ENCODE results near the gene BAD. TPM values are rescaled to one million over a fixed set of nuclear protein-coding genes. Genes with fewer than 3 reads are reported as not detected.
A peak's percentile ranks its signal among the peaks of the same experiment; 100 is the strongest.

Gene BAD
- total RNA-seq, 2 donors from 2014 or later, result 120 to 122 TPM

GRCh38 chr11:64298966-64299846, 14.7 kb upstream of the BAD start:
- TF ChIP-seq, protein P1, sequence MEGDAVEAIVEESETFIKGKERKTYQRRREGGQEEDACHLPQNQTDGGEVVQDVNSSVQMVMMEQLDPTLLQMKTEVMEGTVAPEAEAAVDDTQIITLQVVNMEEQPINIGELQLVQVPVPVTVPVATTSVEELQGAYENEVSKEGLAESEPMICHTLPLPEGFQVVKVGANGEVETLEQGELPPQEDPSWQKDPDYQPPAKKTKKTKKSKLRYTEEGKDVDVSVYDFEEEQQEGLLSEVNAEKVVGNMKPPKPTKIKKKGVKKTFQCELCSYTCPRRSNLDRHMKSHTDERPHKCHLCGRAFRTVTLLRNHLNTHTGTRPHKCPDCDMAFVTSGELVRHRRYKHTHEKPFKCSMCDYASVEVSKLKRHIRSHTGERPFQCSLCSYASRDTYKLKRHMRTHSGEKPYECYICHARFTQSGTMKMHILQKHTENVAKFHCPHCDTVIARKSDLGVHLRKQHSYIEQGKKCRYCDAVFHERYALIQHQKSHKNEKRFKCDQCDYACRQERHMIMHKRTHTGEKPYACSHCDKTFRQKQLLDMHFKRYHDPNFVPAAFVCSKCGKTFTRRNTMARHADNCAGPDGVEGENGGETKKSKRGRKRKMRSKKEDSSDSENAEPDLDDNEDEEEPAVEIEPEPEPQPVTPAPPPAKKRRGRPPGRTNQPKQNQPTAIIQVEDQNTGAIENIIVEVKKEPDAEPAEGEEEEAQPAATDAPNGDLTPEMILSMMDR (IDR thresholded peaks at IDR 0.05), result peak in 1 of 2 donors; percentile 43
- Histone ChIP-seq H3K27me3 (peaks cover 15 to 16% of the 10 kb centered on the region in 2 donors), H3K36me3 (no peaks in the 10 kb centered on the region), H3K4me1 (peaks cover 0 to 28% of the 10 kb centered on the region in 2 donors), H3K9me3 (no peaks in the 10 kb centered on the region), H3K4me3 (peak overlapping the region; percentile 22 to 56), H3K27ac (peak overlapping the region; percentile 38 to 69)
- no peak for DNase-seq (ENCODE audit: low spot score)

DNA sequence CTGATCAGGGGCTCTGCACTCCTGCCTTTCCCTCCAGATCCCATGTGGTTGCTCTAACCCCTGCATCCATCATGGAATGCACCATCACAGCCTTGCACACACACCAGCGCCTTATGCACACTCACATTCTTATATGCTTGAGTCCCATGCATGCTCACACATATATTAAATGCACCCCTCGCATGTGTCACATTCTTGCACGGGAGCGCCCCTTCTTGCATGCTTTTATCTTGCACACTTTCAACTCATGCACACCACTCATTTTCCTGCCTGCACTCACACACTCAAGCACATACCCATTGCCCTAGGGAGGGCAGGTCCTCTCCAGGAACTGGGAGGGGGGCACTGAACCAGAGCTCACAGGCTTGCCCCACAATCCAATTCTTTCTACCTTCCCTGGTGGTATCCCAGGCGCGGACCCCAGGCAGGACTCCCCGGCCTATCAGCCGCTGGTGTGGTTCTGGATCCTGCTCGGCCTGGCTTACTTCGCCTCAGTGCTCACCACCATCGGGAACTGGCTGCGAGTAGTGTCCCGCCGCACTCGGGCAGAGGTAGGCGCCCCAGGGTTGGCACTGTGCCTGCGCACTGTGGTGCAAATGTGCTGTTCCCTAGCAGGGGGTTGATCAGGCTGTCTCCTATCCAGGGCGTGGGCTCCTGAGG, 13.4 kb upstream of the BAD start:
- Histone ChIP-seq H3K9me3 (no peaks in the 10 kb centered on the region), H3K27me3 (peaks cover 15 to 20% of the 10 kb centered on the region in 2 donors), H3K4me3 (no peak overlapping the region), H3K4me1 (peaks cover 0 to 23% of the 10 kb centered on the region in 2 donors), H3K27ac (no peak overlapping the region), H3K36me3 (no peaks in the 10 kb centered on the region)
- TF ChIP-seq, protein P1 (IDR thresholded peaks at IDR 0.05), result no peak
- DNase-seq (ENCODE audit: low spot score), result no peak

DNA sequence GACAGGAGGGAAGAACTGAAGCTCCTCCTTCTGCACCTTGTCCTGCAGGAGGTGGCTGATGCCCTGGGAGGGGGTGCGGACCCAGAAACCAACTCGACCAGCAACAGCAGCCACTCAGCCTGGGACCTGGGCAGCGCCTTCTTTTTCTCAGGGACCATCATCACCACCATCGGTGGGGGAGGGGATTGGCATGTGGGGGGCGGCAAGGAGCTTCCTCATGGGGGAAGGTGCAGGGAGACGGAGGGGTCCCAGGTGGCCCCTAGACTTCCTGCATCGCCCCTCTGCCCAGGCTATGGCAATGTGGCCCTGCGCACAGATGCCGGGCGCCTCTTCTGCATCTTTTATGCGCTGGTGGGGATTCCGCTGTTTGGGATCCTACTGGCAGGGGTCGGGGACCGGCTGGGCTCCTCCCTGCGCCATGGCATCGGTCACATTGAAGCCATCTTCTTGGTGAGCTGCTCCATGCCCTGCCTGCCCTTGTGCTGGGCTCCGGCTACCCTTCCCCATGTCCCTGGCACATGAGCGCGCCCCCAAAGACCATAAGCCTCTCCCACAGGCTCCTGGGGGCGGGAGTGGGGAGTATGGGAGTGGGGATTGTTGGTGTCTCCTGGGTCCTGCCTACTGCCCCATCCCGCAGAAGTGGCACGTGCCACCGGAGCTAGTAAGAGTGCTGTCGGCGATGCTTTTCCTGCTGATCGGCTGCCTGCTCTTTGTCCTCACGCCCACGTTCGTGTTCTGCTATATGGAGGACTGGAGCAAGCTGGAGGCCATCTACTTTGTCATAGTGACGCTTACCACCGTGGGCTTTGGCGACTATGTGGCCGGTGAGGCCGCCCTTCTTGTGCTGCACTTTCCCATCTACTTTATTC, 12.6 kb upstream of the BAD start:
- DNase-seq (ENCODE audit: low spot score), result no peak
- TF ChIP-seq, protein P1 (IDR thresholded peaks at IDR 0.05), result no peak
- Histone ChIP-seq H3K27me3 (peaks cover 19 to 28% of the 10 kb centered on the region in 2 donors), H3K9me3 (no peaks in the 10 kb centered on the region), H3K27ac (no peak overlapping the region), H3K36me3 (no peaks in the 10 kb centered on the region), H3K4me3 (no peak overlapping the region), H3K4me1 (peaks cover 0 to 31% of the 10 kb centered on the region in 2 donors)

DNA sequence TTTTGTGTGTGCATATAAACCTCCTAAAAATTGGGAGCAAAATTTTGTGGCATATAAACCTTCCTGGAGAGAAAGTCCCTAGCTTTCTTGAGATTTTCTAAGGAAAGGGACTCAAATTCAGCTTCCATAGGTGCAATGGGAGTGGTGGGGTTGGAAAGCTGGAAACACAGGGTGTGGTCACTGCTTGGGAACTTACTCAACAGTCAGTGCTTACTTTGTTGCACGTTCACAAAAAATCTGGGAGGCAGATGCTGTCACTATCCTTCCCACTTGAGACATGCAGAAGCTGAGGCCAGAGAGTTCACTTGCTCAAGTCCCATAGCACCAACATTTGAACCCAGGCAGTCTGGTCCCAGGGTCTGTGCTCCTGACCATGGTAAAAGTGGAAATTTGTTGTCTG, 11.8 kb upstream of the BAD start:
- peaks cover 0 to 39% of the 10 kb centered on the region in 2 donors for H3K4me1 ChIP-seq
- H3K4me3 ChIP-seq, result no peak overlapping the region
- H3K9me3 ChIP-seq, result no peaks in the 10 kb centered on the region
- DNase-seq (ENCODE audit: low spot score), result no peak
- H3K36me3 ChIP-seq, result no peaks in the 10 kb centered on the region
- TF ChIP-seq, protein P1 (IDR thresholded peaks at IDR 0.05), result no peak
- no peak overlapping the region for H3K27ac ChIP-seq
- H3K27me3 ChIP-seq, result peaks cover 16 to 35% of the 10 kb centered on the region in 2 donors

DNA sequence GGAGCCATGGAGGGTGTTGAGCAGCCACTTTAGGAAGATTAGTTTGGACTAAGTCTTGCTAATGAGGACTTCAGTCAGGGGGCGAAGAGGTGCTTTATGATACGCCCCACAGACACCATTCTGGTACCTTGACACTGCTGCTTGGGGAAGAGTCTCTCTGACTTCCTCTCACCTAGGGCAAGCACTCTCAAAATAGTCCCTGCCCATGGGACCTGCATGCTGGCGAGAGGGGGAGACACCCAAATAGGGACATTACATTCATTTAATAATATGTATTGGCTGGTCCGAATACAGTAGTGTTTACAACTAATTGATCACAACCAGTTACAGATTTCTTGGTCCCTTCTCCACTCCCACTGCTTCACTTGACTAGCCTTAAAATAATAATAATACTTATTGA, 11.3 kb upstream of the BAD start:
- no peak for DNase-seq (ENCODE audit: low spot score)
- no peak overlapping the region for H3K4me3 ChIP-seq
- no peak overlapping the region for H3K27ac ChIP-seq
- H3K36me3 ChIP-seq, result no peaks in the 10 kb centered on the region
- peaks cover 0 to 38% of the 10 kb centered on the region in 2 donors for H3K4me1 ChIP-seq
- peaks cover 20 to 35% of the 10 kb centered on the region in 2 donors for H3K27me3 ChIP-seq
- TF ChIP-seq, protein P1 (IDR thresholded peaks at IDR 0.05), result no peak
- no peaks in the 10 kb centered on the region for H3K9me3 ChIP-seq

Data from right atrium auricular region (tissue), 2 donors.